ENCODE measurements around the gene BCR. TPM values are rescaled to one million over a fixed set of nuclear protein-coding genes. Genes with fewer than 3 reads are reported as not detected.
A peak's percentile ranks its signal among the peaks of the same experiment; 100 is the strongest.

BCR gene
- total and polyA plus RNA-seq, 7 donors = 2.7 to 7.7 (median 6.5) TPM

- intact Hi-C loops (cut with DNase I) = loop anchor here in 1 of 2 donors (2.0 to 5.0 kb wide), 3 partner anchors 38 to 208 kb away; no protein-coding TSS in a partner anchor
- peaks cover 34% of the 10 kb centered on the region for H3K4me1 ChIP-seq
- 26 to 39% (median 27%) methylated on average over 23 to 25 of the region's 25 CpGs for WGBS, 3 donors
- TF ChIP-seq CTCF (IDR thresholded peaks at IDR 0.05) = no peak
- ATAC-seq = peak; percentile 14 to 58 (median 30)
- peak; percentile 37 to 62 for DNase-seq
- H3K27me3 ChIP-seq (ENCODE audit: insufficient read depth in 3 of 3, low read length in 2 of 3) = no peaks in the 10 kb centered on the region
- H3K4me3 ChIP-seq = peak overlapping the region; percentile 68
- peak overlapping the region; percentile 30 for H3K27ac ChIP-seq
- H3K36me3 ChIP-seq (ENCODE audit: insufficient read depth in 1 of 2, low read depth in 1 of 2) = no peaks in the 10 kb centered on the region
- no peaks in the 10 kb centered on the region for H3K9me3 ChIP-seq
Measured at GRCh38 chr22:23179381-23180299, 669 bp upstream of the BCR start.

GRCh38 chr22:23180893-23181720, 798 bp downstream of the BCR start:
- H3K9me3 ChIP-seq = no peaks in the 10 kb centered on the region
- WGBS, 3 donors = 29 to 34% (median 34%) methylated on average over 103 to 112 of the region's 112 CpGs
- peak in 1 of 2 donors; percentile 26 for DNase-seq
- peaks cover 0 to 2% (median 0%) of the 10 kb centered on the region in 3 donors for H3K27me3 ChIP-seq (ENCODE audit: insufficient read depth in 3 of 3, low read length in 2 of 3)
- no peak for TF ChIP-seq CTCF (IDR thresholded peaks at IDR 0.05)
- H3K36me3 ChIP-seq (ENCODE audit: insufficient read depth in 1 of 2, low read depth in 1 of 2) = no peaks in the 10 kb centered on the region
- ATAC-seq = no peak
- H3K4me1 ChIP-seq = peaks cover 34% of the 10 kb centered on the region
- no peak overlapping the region for H3K27ac ChIP-seq
- peak overlapping the region; percentile 68 for H3K4me3 ChIP-seq
- intact Hi-C loops (cut with DNase I) = loop anchor here in 1 of 2 donors (5.0 kb wide), 1 partner anchor 36 kb away; no protein-coding TSS in a partner anchor

GRCh38 chr22:23181721-23182308, 1.5 kb downstream of the BCR start:
- intact Hi-C loops (cut with DNase I) = loop anchor here in 1 of 2 donors (5.0 kb wide), 1 partner anchor 35 kb away; no protein-coding TSS in a partner anchor
- no peak for TF ChIP-seq CTCF (IDR thresholded peaks at IDR 0.05)
- no peak for ATAC-seq
- WGBS, 3 donors = 79 to 83% (median 79%) methylated on average over 43 of the region's 43 CpGs
- H3K9me3 ChIP-seq = no peaks in the 10 kb centered on the region
- no peak overlapping the region for H3K27ac ChIP-seq
- peaks cover 34% of the 10 kb centered on the region for H3K4me1 ChIP-seq
- H3K27me3 ChIP-seq (ENCODE audit: insufficient read depth in 3 of 3, low read length in 2 of 3) = peaks cover 0 to 2% (median 0%) of the 10 kb centered on the region in 3 donors
- no peak for DNase-seq
- peak overlapping the region; percentile 68 for H3K4me3 ChIP-seq
- no peaks in the 10 kb centered on the region for H3K36me3 ChIP-seq (ENCODE audit: insufficient read depth in 1 of 2, low read depth in 1 of 2)

- intact Hi-C loops (cut with DNase I) = loop anchor here in 1 of 2 donors (5.0 kb wide), 1 partner anchor 35 kb away; no protein-coding TSS in a partner anchor
- 37 to 44% (median 43%) methylated on average over 12 of the region's 12 CpGs for WGBS, 3 donors
- ATAC-seq (peak in 2 of 4 donors; percentile 31 to 59), DNase-seq (no peak)
- peaks cover 34% of the 10 kb centered on the region for H3K4me1 ChIP-seq
- TF ChIP-seq CTCF (IDR thresholded peaks at IDR 0.05) = no peak
- no peaks in the 10 kb centered on the region for H3K36me3 ChIP-seq (ENCODE audit: insufficient read depth in 1 of 2, low read depth in 1 of 2)
- H3K9me3 ChIP-seq = no peaks in the 10 kb centered on the region
- H3K27me3 ChIP-seq (ENCODE audit: insufficient read depth in 3 of 3, low read length in 2 of 3) = peaks cover 0 to 2% (median 0%) of the 10 kb centered on the region in 3 donors
- H3K4me3 ChIP-seq = peak overlapping the region; percentile 68
- H3K27ac ChIP-seq = no peak overlapping the region
Measured at GRCh38 chr22:23182309-23183060, 2.2 kb downstream of the BCR start.
